Measurements from ENCODE around the gene TTC9B.
"Not testable (repeated sequence)": the region's sequence is repeated elsewhere in the genome, so short reads cannot be mapped to it uniquely, and the experiment has no call there.

The TTC9B gene

DNA sequence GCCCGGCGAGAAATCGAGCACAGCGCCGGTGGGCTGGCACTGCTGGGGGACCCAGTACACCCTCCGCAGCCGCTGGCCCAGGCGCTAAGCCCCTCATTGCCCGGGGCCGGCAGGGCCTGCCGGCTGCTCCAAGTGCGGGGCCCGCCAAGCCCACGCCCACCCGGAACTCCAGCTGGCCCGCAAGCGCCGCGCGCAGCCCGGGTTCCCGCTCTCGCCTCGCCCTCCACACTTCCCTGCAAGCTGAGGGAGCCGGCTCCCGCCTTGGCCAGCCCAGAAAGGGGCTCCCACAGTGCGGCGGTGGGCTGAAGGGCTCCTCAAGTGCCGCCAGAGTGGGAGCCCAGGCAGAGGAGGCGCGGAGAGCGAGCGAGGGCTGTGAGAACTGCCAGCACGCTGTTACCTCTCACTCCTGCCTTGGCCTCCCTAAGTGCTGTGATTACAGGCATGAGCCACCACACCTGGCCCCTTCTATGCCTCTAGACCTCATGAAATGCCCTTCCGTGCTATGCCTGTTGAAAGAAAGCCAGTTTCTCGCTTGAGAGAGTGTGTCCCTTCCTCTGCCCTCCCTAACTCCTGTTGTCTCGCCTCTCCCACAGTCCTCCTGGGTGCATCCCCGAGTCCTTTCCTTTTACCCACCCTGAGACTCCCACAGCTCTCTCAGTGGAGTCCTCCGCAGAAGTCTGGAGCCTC is 47.7 kb downstream of the TTC9B start:
- not testable (repeated sequence) for DNase-seq (ENCODE audit: low spot score)

DNA sequence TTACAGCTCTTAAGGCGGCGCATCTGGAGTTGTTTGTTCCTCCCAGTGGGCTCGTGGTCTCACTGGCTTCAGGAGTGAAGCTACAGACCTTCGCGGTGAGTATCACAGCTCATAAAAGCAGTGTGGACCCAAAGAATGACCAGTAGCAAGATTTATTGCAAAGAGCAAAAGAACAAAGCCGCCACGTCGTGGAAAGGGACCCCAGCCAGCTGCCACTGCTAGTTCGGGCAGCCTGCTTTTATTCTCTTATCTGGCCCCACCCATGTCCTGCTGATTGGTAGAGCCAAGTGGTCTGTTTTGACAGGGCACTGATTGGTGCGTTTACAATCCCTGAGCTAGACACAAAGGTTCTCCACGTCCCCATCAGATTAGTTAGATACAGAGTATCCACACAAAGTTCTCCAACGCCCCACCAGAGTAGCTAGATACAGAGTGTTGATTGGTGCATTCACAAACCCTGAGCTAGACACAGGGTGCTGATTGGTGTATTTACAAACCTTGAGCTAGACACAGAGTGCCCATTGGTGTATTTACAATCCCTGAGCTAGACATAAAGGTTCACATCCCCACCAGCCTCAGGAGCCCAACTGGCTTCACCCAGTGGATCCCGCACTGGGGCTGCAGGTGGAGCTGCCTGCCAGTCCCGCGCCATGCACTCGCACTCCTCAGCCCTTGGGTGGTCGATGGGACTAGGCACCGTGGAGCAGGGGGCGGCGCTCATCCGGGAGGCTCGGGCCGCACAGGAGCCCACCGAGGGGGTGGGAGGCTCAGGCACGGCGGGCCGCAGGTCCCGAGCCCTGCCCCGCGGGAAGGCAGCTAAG is 48.5 kb downstream of the TTC9B start:
- DNase-seq (ENCODE audit: low spot score), result not testable (repeated sequence)
